HG02943 (cell line): Measurements from ENCODE around the gene CHN1.

Experiments used
- ATAC-seq: cut with Tn5 transposase; IDR thresholded peaks from one replicate; pipeline ENCODE4 v1.9.1; 2021; ENCODE audit warnings: mild to moderate bottlenecking, low read depth, moderate library complexity; ENCODE audit not compliant: unreplicated experiment

The CHN1 gene

GRCh38 chr2:174836377-174836994 lies 168.7 kb downstream of the CHN1 start:
- no peak for ATAC-seq

- no peak for ATAC-seq
Measured at GRCh38 chr2:174835797-174836255, 169.4 kb downstream of the CHN1 start.

GRCh38 chr2:174833737-174834136 lies 171.4 kb downstream of the CHN1 start:
- no peak for ATAC-seq

- no peak for ATAC-seq
Measured at GRCh38 chr2:174830561-174830960, 174.6 kb downstream of the CHN1 start.

GRCh38 chr2:174829550-174829949 lies 175.6 kb downstream of the CHN1 start:
- ATAC-seq, result no peak

- ATAC-seq, result no peak
Measured at GRCh38 chr2:174827371-174828369, 177.5 kb downstream of the CHN1 start.

GRCh38 chr2:174826051-174826450 lies 179.1 kb downstream of the CHN1 start:
- ATAC-seq, result no peak

GRCh38 chr2:174824068-174824467 lies 181.1 kb downstream of the CHN1 start:
- no peak for ATAC-seq

GRCh38 chr2:174821628-174822027 lies 183.6 kb downstream of the CHN1 start:
- ATAC-seq, result no peak

- no peak for ATAC-seq
Measured at GRCh38 chr2:174820361-174820760, 184.8 kb downstream of the CHN1 start.

GRCh38 chr2:174815526-174815925 lies 189.7 kb downstream of the CHN1 start:
- no peak for ATAC-seq

GRCh38 chr2:174812037-174812436 lies 193.1 kb downstream of the CHN1 start:
- no peak for ATAC-seq

- no peak for ATAC-seq
Measured at GRCh38 chr2:174807931-174808330, 197.2 kb downstream of the CHN1 start.

- no peak for ATAC-seq
Measured at GRCh38 chr2:174805803-174806202, 199.4 kb downstream of the CHN1 start.

GRCh38 chr2:174802459-174802858 lies 202.7 kb downstream of the CHN1 start:
- ATAC-seq, result no peak

GRCh38 chr2:174800436-174801205 lies 204.6 kb downstream of the CHN1 start:
- ATAC-seq, result no peak

- no peak for ATAC-seq
Measured at GRCh38 chr2:174798801-174799200, 206.4 kb downstream of the CHN1 start.

GRCh38 chr2:174797781-174798276 lies 207.4 kb downstream of the CHN1 start:
- ATAC-seq, result no peak

GRCh38 chr2:174796319-174796771 lies 208.8 kb downstream of the CHN1 start:
- no peak for ATAC-seq

GRCh38 chr2:174794851-174795374 lies 210.3 kb downstream of the CHN1 start:
- no peak for ATAC-seq
